ENCODE measurements around the gene FLNB. TPM values are rescaled to one million over a fixed set of nuclear protein-coding genes. Genes with fewer than 3 reads are reported as not detected.

Gene FLNB
- total and polyA plus RNA-seq, 5 donors = 22.9 to 44.9 (median 34.0) TPM

GRCh38 chr3:58102390-58102750 lies 94.1 kb downstream of the FLNB start:
- no peaks in the 10 kb centered on the region for H3K27me3 ChIP-seq (ENCODE audit: control insufficient read depth, insufficient read depth)
- intact Hi-C loops (cut with DNase I) = no loop called here
- ATAC-seq (no peak), DNase-seq (no peak)
- WGBS = 91% methylated on average over 4 of the region's 4 CpGs
- H3K4me3 ChIP-seq (ENCODE audit: low read length) = no peak overlapping the region
- no peaks in the 10 kb centered on the region for H3K4me1 ChIP-seq (ENCODE audit: control insufficient read depth, insufficient read depth, low read length)
- H3K27ac ChIP-seq (ENCODE audit: low read length) = no peak overlapping the region
- no peaks in the 10 kb centered on the region for H3K9me3 ChIP-seq (ENCODE audit: control insufficient read depth, low read length)

- Histone ChIP-seq H3K4me3 (ENCODE audit: low read length) (no peak overlapping the region), H3K9me3 (ENCODE audit: control insufficient read depth, low read length) (no peaks in the 10 kb centered on the region), H3K27ac (ENCODE audit: low read length) (no peak overlapping the region), H3K27me3 (ENCODE audit: control insufficient read depth, insufficient read depth) (no peaks in the 10 kb centered on the region), H3K4me1 (ENCODE audit: control insufficient read depth, insufficient read depth, low read length) (no peaks in the 10 kb centered on the region)
- DNase-seq = no peak
- intact Hi-C loops (cut with DNase I) = no loop called here
- no peak for ATAC-seq
- 88% methylated on average over 10 of the region's 10 CpGs for WGBS
Observed at GRCh38 chr3:58102976-58103451, 94.8 kb downstream of the FLNB start.

- DNase-seq (no peak), ATAC-seq (no peak)
- Histone ChIP-seq H3K4me3 (ENCODE audit: low read length) (no peak overlapping the region), H3K27me3 (ENCODE audit: control insufficient read depth, insufficient read depth) (no peaks in the 10 kb centered on the region), H3K27ac (ENCODE audit: low read length) (no peak overlapping the region), H3K4me1 (ENCODE audit: control insufficient read depth, insufficient read depth, low read length) (no peaks in the 10 kb centered on the region), H3K9me3 (ENCODE audit: control insufficient read depth, low read length) (no peaks in the 10 kb centered on the region)
- intact Hi-C loops (cut with DNase I) = no loop called here
- WGBS = 84% methylated on average over 8 of the region's 8 CpGs
Observed at GRCh38 chr3:58104151-58104550, 95.9 kb downstream of the FLNB start.

GRCh38 chr3:58104712-58105111 lies 96.5 kb downstream of the FLNB start:
- Histone ChIP-seq H3K4me1 (ENCODE audit: control insufficient read depth, insufficient read depth, low read length) (no peaks in the 10 kb centered on the region), H3K27ac (ENCODE audit: low read length) (no peak overlapping the region), H3K27me3 (ENCODE audit: control insufficient read depth, insufficient read depth) (no peaks in the 10 kb centered on the region), H3K9me3 (ENCODE audit: control insufficient read depth, low read length) (no peaks in the 10 kb centered on the region), H3K4me3 (ENCODE audit: low read length) (no peak overlapping the region)
- DNase-seq (no peak), ATAC-seq (no peak)
- over 99% methylated on average over 2 of the region's 2 CpGs for WGBS
- intact Hi-C loops (cut with DNase I) = no loop called here

- 95% methylated on average over 3 of the region's 3 CpGs for WGBS
- Histone ChIP-seq H3K4me3 (ENCODE audit: low read length) (no peak overlapping the region), H3K27me3 (ENCODE audit: control insufficient read depth, insufficient read depth) (no peaks in the 10 kb centered on the region), H3K9me3 (ENCODE audit: control insufficient read depth, low read length) (no peaks in the 10 kb centered on the region), H3K27ac (ENCODE audit: low read length) (no peak overlapping the region), H3K4me1 (ENCODE audit: control insufficient read depth, insufficient read depth, low read length) (no peaks in the 10 kb centered on the region)
- DNase-seq (no peak), ATAC-seq (no peak)
- intact Hi-C loops (cut with DNase I) = no loop called here
Observed at GRCh38 chr3:58105196-58105595, 97.0 kb downstream of the FLNB start.

- Histone ChIP-seq H3K4me1 (ENCODE audit: control insufficient read depth, insufficient read depth, low read length) (no peaks in the 10 kb centered on the region), H3K9me3 (ENCODE audit: control insufficient read depth, low read length) (no peaks in the 10 kb centered on the region), H3K27ac (ENCODE audit: low read length) (no peak overlapping the region), H3K27me3 (ENCODE audit: control insufficient read depth, insufficient read depth) (no peaks in the 10 kb centered on the region), H3K4me3 (ENCODE audit: low read length) (no peak overlapping the region)
- intact Hi-C loops (cut with DNase I) = no loop called here
- DNase-seq (no peak), ATAC-seq (no peak)
- 97% methylated on average over 2 of the region's 2 CpGs for WGBS
Observed at GRCh38 chr3:58106061-58106460, 97.8 kb downstream of the FLNB start.

GRCh38 chr3:58106640-58107039 lies 98.4 kb downstream of the FLNB start:
- no peak overlapping the region for H3K27ac ChIP-seq (ENCODE audit: low read length)
- intact Hi-C loops (cut with DNase I) = no loop called here
- 97% methylated on average over 8 of the region's 8 CpGs for WGBS
- H3K4me3 ChIP-seq (ENCODE audit: low read length) = no peak overlapping the region
- ATAC-seq (no peak), DNase-seq (no peak)
- H3K9me3 ChIP-seq (ENCODE audit: control insufficient read depth, low read length) = no peaks in the 10 kb centered on the region
- no peaks in the 10 kb centered on the region for H3K27me3 ChIP-seq (ENCODE audit: control insufficient read depth, insufficient read depth)
- H3K4me1 ChIP-seq (ENCODE audit: control insufficient read depth, insufficient read depth, low read length) = no peaks in the 10 kb centered on the region

- H3K9me3 ChIP-seq (ENCODE audit: control insufficient read depth, low read length) = no peaks in the 10 kb centered on the region
- no peaks in the 10 kb centered on the region for H3K4me1 ChIP-seq (ENCODE audit: control insufficient read depth, insufficient read depth, low read length)
- WGBS = 86% methylated on average over 6 of the region's 6 CpGs
- no peak overlapping the region for H3K27ac ChIP-seq (ENCODE audit: low read length)
- H3K4me3 ChIP-seq (ENCODE audit: low read length) = no peak overlapping the region
- DNase-seq (no peak), ATAC-seq (no peak)
- intact Hi-C loops (cut with DNase I) = no loop called here
- no peaks in the 10 kb centered on the region for H3K27me3 ChIP-seq (ENCODE audit: control insufficient read depth, insufficient read depth)
Observed at GRCh38 chr3:58107597-58107996, 99.4 kb downstream of the FLNB start.

- no peak for ATAC-seq
- DNase-seq = no peak
- Histone ChIP-seq H3K27me3 (ENCODE audit: control insufficient read depth, insufficient read depth) (no peaks in the 10 kb centered on the region), H3K9me3 (ENCODE audit: control insufficient read depth, low read length) (no peaks in the 10 kb centered on the region), H3K27ac (ENCODE audit: low read length) (no peak overlapping the region), H3K4me1 (ENCODE audit: control insufficient read depth, insufficient read depth, low read length) (no peaks in the 10 kb centered on the region), H3K4me3 (ENCODE audit: low read length) (no peak overlapping the region)
- 91% methylated on average over 5 of the region's 5 CpGs for WGBS
- intact Hi-C loops (cut with DNase I) = loop anchor here in 1 of 4 donors (10.0 kb wide), 1 partner anchor 95 kb away; no protein-coding TSS in a partner anchor
Observed at GRCh38 chr3:58109752-58110151, 101.5 kb downstream of the FLNB start.

- 92% methylated on average over 11 of the region's 11 CpGs for WGBS
- DNase-seq (no peak), ATAC-seq (no peak)
- Histone ChIP-seq H3K9me3 (ENCODE audit: control insufficient read depth, low read length) (no peaks in the 10 kb centered on the region), H3K27me3 (ENCODE audit: control insufficient read depth, insufficient read depth) (no peaks in the 10 kb centered on the region), H3K4me1 (ENCODE audit: control insufficient read depth, insufficient read depth, low read length) (peaks cover 2% of the 10 kb centered on the region), H3K27ac (ENCODE audit: low read length) (no peak overlapping the region), H3K4me3 (ENCODE audit: low read length) (no peak overlapping the region)
- intact Hi-C loops (cut with DNase I) = loop anchor here in 1 of 4 donors (10.0 kb wide), 1 partner anchor 97 kb away; no protein-coding TSS in a partner anchor
Observed at GRCh38 chr3:58111513-58112184, 103.4 kb downstream of the FLNB start.

- intact Hi-C loops (cut with DNase I) = loop anchor here in 1 of 4 donors (10.0 kb wide), 1 partner anchor 97 kb away; no protein-coding TSS in a partner anchor
- H3K27ac ChIP-seq (ENCODE audit: low read length) = no peak overlapping the region
- no peak overlapping the region for H3K4me3 ChIP-seq (ENCODE audit: low read length)
- DNase-seq = no peak
- no peaks in the 10 kb centered on the region for H3K27me3 ChIP-seq (ENCODE audit: control insufficient read depth, insufficient read depth)
- peaks cover 6% of the 10 kb centered on the region for H3K4me1 ChIP-seq (ENCODE audit: control insufficient read depth, insufficient read depth, low read length)
- WGBS = 91% methylated on average over 6 of the region's 6 CpGs
- no peak for ATAC-seq
- H3K9me3 ChIP-seq (ENCODE audit: control insufficient read depth, low read length) = no peaks in the 10 kb centered on the region
Observed at GRCh38 chr3:58112185-58112535, 103.9 kb downstream of the FLNB start.

- Histone ChIP-seq H3K4me1 (ENCODE audit: control insufficient read depth, insufficient read depth, low read length) (peaks cover 21% of the 10 kb centered on the region), H3K27ac (ENCODE audit: low read length) (no peak overlapping the region), H3K27me3 (ENCODE audit: control insufficient read depth, insufficient read depth) (no peaks in the 10 kb centered on the region), H3K9me3 (ENCODE audit: control insufficient read depth, low read length) (no peaks in the 10 kb centered on the region), H3K4me3 (ENCODE audit: low read length) (no peak overlapping the region)
- intact Hi-C loops (cut with DNase I) = loop anchor here in 1 of 4 donors (10.0 kb wide), 1 partner anchor 100 kb away; no protein-coding TSS in a partner anchor
- no peak for ATAC-seq
- DNase-seq = no peak
- 85% methylated on average over 6 of the region's 6 CpGs for WGBS
Observed at GRCh38 chr3:58115175-58115574, 107.0 kb downstream of the FLNB start.

Data from right cardiac atrium (tissue), 5 donors.